GM12874 (cell line): ENCODE results near the gene MAP1B.

Experiments used
- TF ChIP-seq, protein P1 (sequence below): IDR thresholded peaks from 2 replicates; pipeline ENCODE4 v1.5.1; 2011; ENCODE audit warnings: low read depth, mild to moderate bottlenecking, control low read depth, low read length, moderate library complexity; ENCODE audit not compliant: insufficient read depth

MAP1B gene

DNA sequence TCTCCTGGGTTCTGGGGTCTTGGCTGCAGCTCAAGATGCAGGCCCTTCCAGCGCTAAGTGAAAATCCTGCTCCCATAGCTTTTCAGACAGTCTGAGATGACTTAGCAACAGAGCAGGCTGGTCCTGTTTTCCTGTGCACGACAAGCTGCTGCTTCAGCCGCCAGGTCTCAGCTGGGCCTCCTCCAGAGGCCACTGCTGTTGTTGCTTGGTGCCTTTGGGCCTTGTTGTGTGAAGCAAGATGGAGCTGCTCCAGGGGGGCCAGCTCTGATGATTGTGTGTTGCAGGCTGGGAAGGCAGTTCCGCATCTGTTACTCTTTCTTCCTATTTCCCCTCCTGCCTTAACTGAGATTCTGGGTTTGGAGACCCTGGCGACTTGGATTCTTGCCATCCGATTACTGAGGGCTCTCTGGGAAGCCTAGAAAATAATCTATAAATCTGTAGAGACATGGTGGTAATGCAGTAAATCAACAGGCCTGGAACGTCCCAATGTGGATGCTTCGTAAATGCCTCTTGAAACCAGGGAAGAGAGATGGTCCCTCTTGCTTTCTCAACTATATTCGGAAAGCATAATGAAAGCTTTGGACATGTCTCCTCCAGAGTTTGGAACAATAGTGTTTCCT lies 3.2 kb downstream of the MAP1B start:
- TF ChIP-seq, protein P1, sequence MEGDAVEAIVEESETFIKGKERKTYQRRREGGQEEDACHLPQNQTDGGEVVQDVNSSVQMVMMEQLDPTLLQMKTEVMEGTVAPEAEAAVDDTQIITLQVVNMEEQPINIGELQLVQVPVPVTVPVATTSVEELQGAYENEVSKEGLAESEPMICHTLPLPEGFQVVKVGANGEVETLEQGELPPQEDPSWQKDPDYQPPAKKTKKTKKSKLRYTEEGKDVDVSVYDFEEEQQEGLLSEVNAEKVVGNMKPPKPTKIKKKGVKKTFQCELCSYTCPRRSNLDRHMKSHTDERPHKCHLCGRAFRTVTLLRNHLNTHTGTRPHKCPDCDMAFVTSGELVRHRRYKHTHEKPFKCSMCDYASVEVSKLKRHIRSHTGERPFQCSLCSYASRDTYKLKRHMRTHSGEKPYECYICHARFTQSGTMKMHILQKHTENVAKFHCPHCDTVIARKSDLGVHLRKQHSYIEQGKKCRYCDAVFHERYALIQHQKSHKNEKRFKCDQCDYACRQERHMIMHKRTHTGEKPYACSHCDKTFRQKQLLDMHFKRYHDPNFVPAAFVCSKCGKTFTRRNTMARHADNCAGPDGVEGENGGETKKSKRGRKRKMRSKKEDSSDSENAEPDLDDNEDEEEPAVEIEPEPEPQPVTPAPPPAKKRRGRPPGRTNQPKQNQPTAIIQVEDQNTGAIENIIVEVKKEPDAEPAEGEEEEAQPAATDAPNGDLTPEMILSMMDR, result no peak

DNA sequence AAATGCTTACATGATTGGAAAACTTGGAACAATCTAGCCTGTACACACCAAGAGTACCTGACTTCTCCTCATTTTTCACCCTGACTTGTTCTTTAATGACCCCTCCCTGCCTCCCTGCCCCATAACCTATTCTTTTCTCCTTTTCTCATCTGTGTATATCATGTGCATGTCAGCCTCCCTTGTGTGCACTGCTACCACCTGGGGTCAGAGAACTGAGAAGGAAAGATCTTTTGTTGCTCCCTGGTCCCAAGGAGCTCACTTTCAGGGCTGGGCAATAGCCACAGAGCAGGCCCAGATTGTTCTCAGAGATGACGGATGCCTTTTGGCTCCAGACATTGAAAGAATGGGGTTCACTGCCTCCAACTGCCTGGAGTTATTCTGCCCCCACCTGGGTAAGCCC lies 5.1 kb downstream of the MAP1B start:
- TF ChIP-seq, protein P1, result no peak

DNA sequence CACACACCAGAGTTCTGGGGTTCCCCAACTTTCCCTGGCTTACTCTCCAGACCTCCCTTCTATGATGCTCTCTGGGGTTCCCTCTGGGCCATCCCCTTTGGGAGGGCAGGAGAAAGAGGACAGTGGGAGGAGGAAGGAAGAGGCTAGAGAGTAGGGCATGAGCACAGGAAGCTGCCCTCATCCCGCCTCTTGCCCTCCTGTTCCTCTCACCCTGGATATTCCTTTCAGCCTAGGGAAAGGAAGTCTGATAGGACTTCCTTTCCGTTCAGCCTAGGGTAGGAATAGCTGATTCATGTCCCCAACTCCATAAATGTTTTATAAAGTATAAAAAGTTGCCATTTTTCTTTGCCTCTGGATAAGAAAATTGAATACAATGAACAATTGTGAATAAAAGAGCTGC lies 7.4 kb downstream of the MAP1B start:
- TF ChIP-seq, protein P1, result no peak

DNA sequence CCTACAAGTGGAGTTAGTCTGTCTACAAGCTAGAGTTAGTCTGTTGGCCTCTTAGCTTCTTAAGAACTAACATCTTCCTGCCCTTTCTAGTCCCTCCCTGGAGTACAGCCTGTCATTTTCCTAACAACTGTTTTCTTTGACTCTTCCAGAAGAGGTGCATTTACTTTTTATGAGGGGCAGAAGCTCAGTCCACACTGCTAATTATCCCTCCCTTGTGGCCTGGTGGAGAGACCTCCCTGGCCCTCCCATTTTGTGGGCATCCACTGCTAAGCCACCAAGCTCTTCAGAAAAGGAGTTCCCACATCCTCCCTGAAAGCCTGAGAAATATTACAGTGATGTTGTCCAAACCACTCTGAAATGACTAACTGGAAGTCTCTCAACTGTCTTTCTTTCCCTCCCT lies 8.0 kb downstream of the MAP1B start:
- TF ChIP-seq, protein P1, result no peak

DNA sequence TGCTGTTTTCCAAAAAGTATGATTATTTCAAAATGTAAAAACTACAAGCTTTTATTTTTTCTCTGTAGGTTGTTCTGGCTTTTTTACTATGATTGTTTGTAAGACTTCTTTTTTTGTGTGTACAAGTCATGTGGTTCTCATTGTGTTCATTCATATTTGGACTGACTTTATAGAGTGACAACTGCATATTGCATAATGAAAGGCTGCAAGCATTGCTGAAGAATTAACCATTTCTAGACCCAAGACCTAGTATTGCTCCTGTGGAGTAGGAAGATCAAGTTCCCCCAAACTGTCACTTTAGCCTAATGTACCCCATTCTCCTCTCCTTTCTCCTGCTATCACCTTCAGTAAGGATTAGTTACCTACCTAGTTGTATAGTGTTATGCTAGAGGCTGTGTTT lies 10.0 kb downstream of the MAP1B start:
- TF ChIP-seq, protein P1, result no peak

DNA sequence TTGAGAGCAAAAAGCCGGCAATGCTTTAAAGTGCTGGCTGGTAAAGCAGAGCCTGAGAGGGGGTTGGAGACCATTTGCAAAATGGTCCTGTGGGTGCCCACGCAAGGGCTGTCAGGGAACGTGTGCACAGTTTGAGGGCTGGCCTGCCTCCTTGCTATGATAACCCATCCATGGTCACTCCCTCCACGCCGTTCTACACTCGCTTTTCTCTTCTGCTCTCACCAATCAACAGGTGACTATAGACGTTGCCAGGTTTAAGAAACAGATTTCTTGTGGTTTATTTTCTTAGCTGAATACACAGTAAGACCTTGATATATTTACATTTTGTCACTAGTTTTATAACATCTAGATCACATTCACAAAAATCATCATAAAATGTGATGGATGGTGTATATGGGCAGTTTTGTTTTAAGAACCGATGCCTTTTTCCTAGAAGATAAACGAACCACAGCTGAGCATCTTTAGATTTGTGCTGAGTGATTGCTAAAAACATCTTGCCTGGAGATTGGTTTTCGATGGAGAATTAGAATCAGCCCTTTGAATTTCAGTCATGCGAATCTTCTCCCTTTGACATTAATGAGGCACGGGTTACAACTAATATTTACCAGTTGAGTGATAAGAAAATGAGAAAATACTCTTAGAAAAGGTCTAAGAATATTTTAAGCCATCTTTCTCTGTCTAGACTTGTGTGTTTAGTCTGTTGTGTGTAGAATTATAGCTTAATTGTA lies 13.9 kb downstream of the MAP1B start:
- TF ChIP-seq, protein P1, result no peak

DNA sequence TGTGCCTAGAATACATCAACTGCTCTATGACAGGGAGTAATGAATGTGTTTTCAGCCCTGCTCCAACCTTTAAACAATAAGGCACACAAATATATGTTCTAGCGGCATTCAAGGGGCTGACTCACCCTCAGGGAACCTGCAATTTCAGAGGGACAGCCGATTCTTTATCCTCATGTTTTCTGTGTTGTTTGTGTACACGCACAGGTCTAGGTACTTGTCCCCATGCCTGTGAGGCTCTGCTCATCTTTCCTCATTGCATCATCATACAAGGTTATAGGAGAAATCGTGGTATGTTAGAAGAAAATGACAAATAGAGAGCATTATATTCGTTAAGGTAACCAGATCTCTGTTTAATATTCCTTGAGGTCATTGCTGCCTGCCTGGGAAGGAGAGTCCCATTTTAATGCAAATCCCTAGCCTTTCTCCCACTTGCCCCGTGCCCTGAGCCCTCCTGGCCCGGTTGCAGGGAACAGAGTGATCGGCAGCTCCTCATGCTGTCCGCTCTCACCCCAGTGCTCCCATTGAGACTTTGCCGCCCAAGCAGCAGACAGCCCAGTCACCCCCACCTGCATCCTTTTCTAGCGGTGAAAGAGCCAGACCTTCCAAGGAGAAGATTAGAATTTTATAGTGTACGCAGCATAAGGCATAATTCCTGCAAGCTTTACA lies 14.6 kb downstream of the MAP1B start:
- TF ChIP-seq, protein P1, result no peak
